BE2C (cell line): ENCODE measurements around the gene RGS19.

Source experiments
- DNase-seq: peaks from one replicate; pipeline ENCODE4 v3.0.0-alpha.2; 2020
- H3K27me3 ChIP-seq: fragments of 250-450 bp; sonication (Bioruptor Pico); 2 replicates; pipeline ENCODE4 v1.5.1; 2020; ENCODE audit warnings: mild to moderate bottlenecking
- H3K36me3 ChIP-seq: fragments of 250-450 bp; sonication (Bioruptor Pico); 2 replicates; pipeline ENCODE4 v1.5.1; 2020; ENCODE audit warnings: mild to moderate bottlenecking
- H3K4me1 ChIP-seq: fragments of 250-450 bp; sonication (Bioruptor Pico); 2 replicates; pipeline ENCODE4 v1.5.1; 2020
- H3K4me3 ChIP-seq: 2 replicates; pipeline ENCODE4 v1.5.1; 2011; ENCODE audit warnings: low read depth, low read length
- H3K9me3 ChIP-seq: fragments of 250-450 bp; sonication (Bioruptor Pico); 2 replicates; pipeline ENCODE4 v1.5.1; 2020
- CTCF ChIP-seq: IDR thresholded peaks from 2 replicates; pipeline ENCODE4 v1.5.1; 2012; ENCODE audit warnings: mild to moderate bottlenecking, low read depth, low read length

The RGS19 gene

DNA sequence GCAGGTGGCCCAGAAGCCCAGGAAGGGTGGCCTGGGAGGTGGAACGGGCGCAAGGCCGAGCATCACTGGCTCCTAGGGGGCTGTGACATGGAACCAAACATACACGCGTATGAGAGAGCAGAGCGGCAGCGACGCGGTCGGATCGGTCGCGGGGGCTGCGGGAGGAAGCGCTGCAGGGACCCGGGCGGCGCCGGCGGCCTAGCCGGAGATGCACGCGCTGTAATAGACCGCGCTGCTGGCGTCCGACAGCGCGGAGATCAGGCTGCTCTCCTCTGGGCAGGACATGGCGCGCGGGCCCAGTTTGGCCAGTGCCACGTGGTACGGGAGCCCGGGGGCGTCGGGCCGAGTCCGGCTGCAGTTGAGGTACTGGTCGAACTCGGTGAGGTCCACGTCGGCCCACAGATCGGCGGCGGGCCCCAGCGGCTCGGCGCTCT is 31.3 kb downstream of the RGS19 start:
- DNase-seq, result peak; percentile 31
- Histone ChIP-seq H3K4me1 (peaks cover 39% of the 10 kb centered on the region), H3K27me3 (peaks cover 10% of the 10 kb centered on the region), H3K4me3 (peak overlapping the region; percentile 53), H3K36me3 (no peaks in the 10 kb centered on the region), H3K9me3 (no peaks in the 10 kb centered on the region)
- TF ChIP-seq CTCF, result no peak

DNA sequence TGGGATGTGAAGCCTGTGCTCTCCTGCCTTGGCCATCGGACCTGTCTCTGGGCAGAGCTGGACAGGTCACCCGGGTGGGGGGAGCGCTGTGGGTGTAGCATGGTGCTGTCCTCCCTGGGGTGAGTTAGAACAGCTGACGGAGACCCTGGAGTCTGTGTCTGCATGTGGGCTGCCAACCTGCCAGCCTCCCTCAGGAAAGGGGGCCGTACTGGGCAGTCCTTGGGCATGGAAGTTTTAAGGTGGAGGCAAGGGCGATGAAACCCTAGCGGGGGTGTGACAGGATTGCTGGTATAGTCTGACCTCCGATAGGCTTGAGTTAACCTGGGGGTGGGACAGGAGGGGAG is 32.3 kb downstream of the RGS19 start:
- Histone ChIP-seq H3K4me3 (no peak overlapping the region), H3K27me3 (peaks cover 15% of the 10 kb centered on the region), H3K4me1 (peaks cover 29% of the 10 kb centered on the region), H3K9me3 (no peaks in the 10 kb centered on the region), H3K36me3 (no peaks in the 10 kb centered on the region)
- no peak for TF ChIP-seq CTCF
- peak; percentile 16 for DNase-seq

- no peak for TF ChIP-seq CTCF
- Histone ChIP-seq H3K4me1 (peaks cover 21% of the 10 kb centered on the region), H3K4me3 (no peak overlapping the region), H3K36me3 (no peaks in the 10 kb centered on the region), H3K9me3 (no peaks in the 10 kb centered on the region), H3K27me3 (peaks cover 16% of the 10 kb centered on the region)
- peak; percentile 30 for DNase-seq
Observed at GRCh38 chr20:64045346-64046011, 33.8 kb downstream of the RGS19 start.

DNA sequence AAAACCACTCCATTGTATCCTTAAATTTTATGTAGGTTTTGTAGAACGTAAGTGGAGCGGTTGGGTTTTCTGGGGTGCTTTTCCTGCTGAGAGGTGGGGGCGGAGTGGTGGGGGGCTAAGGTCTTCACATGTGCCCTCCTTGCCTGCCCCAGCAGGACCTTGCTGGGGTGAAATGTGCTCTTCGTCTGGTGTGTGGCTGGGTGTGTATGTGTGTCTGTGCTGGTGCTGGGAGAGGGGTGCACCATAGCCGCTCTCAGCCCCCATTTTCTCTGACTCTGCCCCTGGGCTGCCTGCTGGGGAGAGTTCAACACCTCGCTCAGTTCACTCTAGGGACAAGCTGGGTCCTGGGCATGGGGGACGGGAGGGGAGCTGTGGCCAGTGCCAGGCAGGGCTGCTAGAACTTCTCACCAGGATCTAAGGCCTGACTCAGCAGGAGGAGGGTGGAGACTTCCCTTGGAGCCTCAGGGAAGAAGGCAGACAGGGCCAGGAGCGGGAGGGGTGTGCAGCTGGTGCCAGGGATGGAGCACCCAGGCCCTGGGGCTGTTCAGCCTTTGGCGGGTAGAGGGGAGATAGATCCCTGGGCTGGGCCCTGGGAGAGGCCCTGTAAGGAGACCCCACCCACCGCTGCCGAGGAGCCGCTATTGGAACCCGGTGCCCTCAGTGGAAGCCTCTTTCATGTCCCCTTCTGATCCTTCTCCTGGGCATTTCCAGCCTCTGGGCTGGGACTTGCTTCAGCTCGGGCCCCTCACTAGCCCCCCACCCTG is 34.7 kb downstream of the RGS19 start:
- Histone ChIP-seq H3K27me3 (peaks cover 16% of the 10 kb centered on the region), H3K9me3 (no peaks in the 10 kb centered on the region), H3K4me3 (no peak overlapping the region), H3K4me1 (peaks cover 21% of the 10 kb centered on the region), H3K36me3 (no peaks in the 10 kb centered on the region)
- peak; percentile 68 for DNase-seq
- TF ChIP-seq CTCF, result no peak

DNA sequence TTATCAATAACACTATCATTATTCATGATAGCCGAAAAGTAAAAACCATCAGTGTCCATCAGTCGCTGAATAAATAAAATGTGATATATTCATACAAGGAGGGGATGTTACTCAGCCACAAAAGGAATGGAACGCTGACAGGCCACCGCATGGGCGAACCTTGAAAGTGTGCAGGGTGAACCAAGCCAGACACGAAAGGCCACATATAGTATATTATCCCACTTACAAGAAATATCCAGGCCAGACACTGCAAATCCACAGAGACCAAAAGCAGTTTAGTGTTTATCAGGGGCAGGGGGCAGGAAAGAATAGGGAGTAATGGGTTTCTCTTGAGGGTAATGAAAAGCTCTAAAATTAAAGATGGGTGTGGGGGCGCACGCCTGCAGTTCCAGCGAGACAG is 35.5 kb downstream of the RGS19 start:
- Histone ChIP-seq H3K27me3 (peaks cover 16% of the 10 kb centered on the region), H3K36me3 (no peaks in the 10 kb centered on the region), H3K4me1 (peaks cover 25% of the 10 kb centered on the region), H3K9me3 (no peaks in the 10 kb centered on the region), H3K4me3 (no peak overlapping the region)
- no peak for TF ChIP-seq CTCF
- DNase-seq, result no peak

GRCh38 chr20:64042054-64042781 is 37.1 kb downstream of the RGS19 start:
- Histone ChIP-seq H3K9me3 (no peaks in the 10 kb centered on the region), H3K4me1 (peaks cover 31% of the 10 kb centered on the region), H3K4me3 (peak overlapping the region; percentile 44), H3K27me3 (peaks cover 6% of the 10 kb centered on the region; the same call in 1 of the 2 replicates), H3K36me3 (no peaks in the 10 kb centered on the region)
- no peak for DNase-seq
- no peak for TF ChIP-seq CTCF
